Right lobe of liver (tissue), 4 donors: ENCODE data around the gene ZDHHC7.

ENCODE experiments used
- POLR2A ChIP-seq: fragments of 450-650 bp; IDR thresholded peaks from one replicate; pipeline ENCODE4 v1.6.1; 2017; ENCODE audit warnings: antibody characterized with exemption, mild to moderate bottlenecking
- TF ChIP-seq, protein P1 (sequence below), 4 donors: fragments of 200-600 bp in 3 of 4; fragments of 450-650 bp in 1 of 4; IDR thresholded peaks; one replicate each; pipeline versions ENCODE4 v1.5.1 to v1.8.0; 2016 to 2022; ENCODE audit warnings: antibody characterized with exemption in 4 of 4, mild to moderate bottlenecking in 2 of 4
- donor health status: DM: no; HTN: no; CAD: no.
- donor health status: DM: no; HTN: no; CAD: no.
- donor health status: DM: no; HTN: yes; CAD: no.

DNA sequence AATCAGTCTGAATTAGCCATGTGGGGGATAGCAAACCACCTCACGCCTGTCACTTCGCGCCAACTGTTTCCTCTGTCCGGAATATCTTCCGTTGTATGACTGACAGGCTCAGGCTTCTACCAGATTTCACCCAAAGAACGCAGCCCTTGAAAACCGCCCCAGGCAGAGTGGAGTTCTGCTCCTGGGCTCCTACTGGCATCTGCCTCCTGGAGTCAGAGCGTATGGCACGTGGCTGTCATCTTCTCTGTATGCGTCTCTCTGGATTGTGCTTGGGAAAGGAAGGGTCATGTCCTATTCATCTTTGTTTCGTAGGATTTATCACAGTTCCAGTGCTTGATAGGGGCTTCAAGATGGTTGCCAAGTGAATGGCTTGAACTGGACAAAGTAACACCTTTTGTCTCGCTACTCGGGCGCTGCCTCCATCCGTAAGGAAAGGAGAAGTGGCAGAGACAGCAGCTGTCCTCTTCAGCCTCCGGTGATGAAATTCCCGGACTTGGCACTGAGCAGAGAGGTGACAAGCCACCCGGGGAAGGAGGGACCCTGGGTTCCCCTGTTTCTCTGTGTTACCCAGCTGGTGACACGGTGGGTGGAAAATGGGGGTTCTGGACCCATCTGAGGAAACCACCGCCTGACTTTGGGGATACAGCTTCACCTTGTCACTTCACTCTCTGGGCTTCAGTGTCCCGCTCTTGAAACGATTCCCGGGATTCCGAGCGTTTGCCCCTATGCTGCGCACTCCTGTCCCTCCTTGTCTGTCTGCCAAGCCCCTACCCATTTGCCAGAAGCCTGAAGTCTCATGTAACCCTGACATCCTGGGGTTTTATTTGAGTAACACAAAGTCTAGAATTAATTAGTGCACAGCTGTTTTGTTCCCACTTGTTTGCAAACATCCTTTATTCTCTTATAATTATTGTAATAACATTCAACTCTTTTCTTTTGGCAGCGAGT, 30.2 kb upstream of the ZDHHC7 start:
- TF ChIP-seq, protein P1, sequence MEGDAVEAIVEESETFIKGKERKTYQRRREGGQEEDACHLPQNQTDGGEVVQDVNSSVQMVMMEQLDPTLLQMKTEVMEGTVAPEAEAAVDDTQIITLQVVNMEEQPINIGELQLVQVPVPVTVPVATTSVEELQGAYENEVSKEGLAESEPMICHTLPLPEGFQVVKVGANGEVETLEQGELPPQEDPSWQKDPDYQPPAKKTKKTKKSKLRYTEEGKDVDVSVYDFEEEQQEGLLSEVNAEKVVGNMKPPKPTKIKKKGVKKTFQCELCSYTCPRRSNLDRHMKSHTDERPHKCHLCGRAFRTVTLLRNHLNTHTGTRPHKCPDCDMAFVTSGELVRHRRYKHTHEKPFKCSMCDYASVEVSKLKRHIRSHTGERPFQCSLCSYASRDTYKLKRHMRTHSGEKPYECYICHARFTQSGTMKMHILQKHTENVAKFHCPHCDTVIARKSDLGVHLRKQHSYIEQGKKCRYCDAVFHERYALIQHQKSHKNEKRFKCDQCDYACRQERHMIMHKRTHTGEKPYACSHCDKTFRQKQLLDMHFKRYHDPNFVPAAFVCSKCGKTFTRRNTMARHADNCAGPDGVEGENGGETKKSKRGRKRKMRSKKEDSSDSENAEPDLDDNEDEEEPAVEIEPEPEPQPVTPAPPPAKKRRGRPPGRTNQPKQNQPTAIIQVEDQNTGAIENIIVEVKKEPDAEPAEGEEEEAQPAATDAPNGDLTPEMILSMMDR (IDR thresholded peaks at IDR 0.05), result no peak
- TF ChIP-seq POLR2A, result no peak
